Measurements from ENCODE around the gene OR7C1.
"Not testable (repeated sequence)": the region's sequence is repeated elsewhere in the genome, so short reads cannot be mapped to it uniquely, and the experiment has no call there.

Gene OR7C1

GRCh38 chr19:14765403-14765802 lies 69.6 kb downstream of the OR7C1 start:
- not testable (repeated sequence) for FAIRE-seq

GRCh38 chr19:14764401-14764800 lies 70.6 kb downstream of the OR7C1 start:
- no peak for FAIRE-seq

- FAIRE-seq, result no peak
These were observed 71.4 kb downstream of the OR7C1 start for GRCh38 chr19:14763497-14764145.

GRCh38 chr19:14762111-14762510 lies 72.9 kb downstream of the OR7C1 start:
- no peak for FAIRE-seq

- FAIRE-seq, result no peak
These were observed 73.4 kb downstream of the OR7C1 start for GRCh38 chr19:14761607-14762006.

- no peak for FAIRE-seq
These were observed 76.2 kb downstream of the OR7C1 start for GRCh38 chr19:14758816-14759215.

GRCh38 chr19:14748601-14749000 lies 86.4 kb downstream of the OR7C1 start:
- FAIRE-seq, result no peak
